K562 (cell line): ENCODE measurements around the gene SFTPB. TPM values are rescaled to one million over a fixed set of nuclear protein-coding genes. Genes with fewer than 3 reads are reported as not detected.

ENCODE experiments used
- BHLHE40 ChIP-seq: IDR thresholded peaks from 2 replicates; pipeline ENCODE4 v1.6.1; 2011; ENCODE audit warnings: low read length, improper control_type of control experiment
- CTBP1 ChIP-seq: fragments of 450-650 bp; IDR thresholded peaks from 2 replicates; pipeline ENCODE4 v1.6.1; 2016; ENCODE audit warnings: borderline replicate concordance
- DEAF1 ChIP-seq: fragments of 450-650 bp; formaldehyde crosslinking; IDR thresholded peaks from 2 replicates; pipeline ENCODE4 v1.4.0; 2020; ENCODE audit warnings: mild to moderate bottlenecking, moderate library complexity
- ESRRB ChIP-seq: fragments of 250-450 bp; sonication (Bioruptor Pico); IDR thresholded peaks from 2 replicates; pipeline ENCODE4 v1.5.0; 2020; ENCODE audit warnings: mild to moderate bottlenecking, moderate library complexity, borderline replicate concordance
- JUND ChIP-seq, 2 experiments: IDR thresholded peaks; 2 replicates in 1 of 2; 3 replicates in 1 of 2; pipeline ENCODE4 v1.6.1; 2011; ENCODE audit warnings: borderline replicate concordance in 2 of 2, low read depth in 2 of 2, low read length in 2 of 2, improper control_type of control experiment in 1 of 2, missing biosample characterization in 1 of 2, missing genetic modification characterization in 1 of 2, missing genetic modification reagents in 1 of 2
- MYNN ChIP-seq, 2 experiments: sonication (generic); formaldehyde crosslinking in 1 of 2; IDR thresholded peaks; 2 replicates each; pipeline versions ENCODE4 v1.5.0 to v1.6.1; 2016 to 2020; ENCODE audit warnings: antibody characterized with exemption in 1 of 2, missing genetic modification reagents in 1 of 2
- NR1H2 ChIP-seq: sonication (generic); formaldehyde crosslinking; IDR thresholded peaks from 2 replicates; pipeline ENCODE4 v1.4.0; 2020; ENCODE audit warnings: mild to moderate bottlenecking, missing genetic modification reagents
- RBM34 ChIP-seq: fragments of 200-400 bp; formaldehyde crosslinking; IDR thresholded peaks from 2 replicates; pipeline ENCODE4 v1.6.1; 2018; ENCODE audit warnings: low read length, borderline replicate concordance; ENCODE audit not compliant: insufficient read depth
- REST ChIP-seq, 2 experiments: fragments of 450-650 bp; formaldehyde crosslinking in 1 of 2; IDR thresholded peaks; 2 replicates each; pipeline versions ENCODE4 v1.4.0 to v1.6.1; 2014 to 2020; ENCODE audit warnings: mild to moderate bottlenecking in 2 of 2, borderline replicate concordance in 1 of 2, low read depth in 1 of 2
- SMARCC2 ChIP-seq: fragments of 450-650 bp; IDR thresholded peaks from 2 replicates; pipeline ENCODE4 v1.6.1; 2017; ENCODE audit warnings: antibody characterized with exemption, moderate library complexity, mild to moderate bottlenecking, low read depth
- SMC3 ChIP-seq: conservative IDR thresholded peaks from 2 replicates; pipeline ENCODE4 v1.6.1; 2011; ENCODE audit warnings: low read depth, low read length, improper control_type of control experiment; ENCODE audit not compliant: insufficient read depth
- ZEB2 ChIP-seq: fragments of 450-650 bp; IDR thresholded peaks from 2 replicates; pipeline ENCODE4 v1.6.1; 2016
- ZNF124 ChIP-seq: sonication (generic); formaldehyde crosslinking; IDR thresholded peaks from 2 replicates; pipeline ENCODE4 v1.8.1; 2022; ENCODE audit warnings: missing genetic modification reagents
- polyA plus RNA-seq, 8 experiments: library from polyadenylated mRNA; depleted of rRNA in 4 of 8; stranded (reverse) in 5 of 8; unstranded in 3 of 8; fragments of >200 nt; fragmentation: Nextera tagmentation in 2 of 8; fragmentation: Illumina TruSeq in 1 of 8; extraction: Ambion mirVana in 2 of 8; extraction: Trizol in 1 of 8; gene quantifications; 2 replicates each; pipeline versions ENCODE4 v1.2.1 to v1.2.3, GENCODE V29; 2011 to 2014; ENCODE audit warnings: inconsistent platforms in 1 of 8, missing spikeins in 1 of 8
- total RNA-seq, 7 experiments: library from RNA; depleted of rRNA in 6 of 7; stranded (reverse); fragments of >200 nt in 6 of 7; fragmentation: Illumina TruSeq in 2 of 7; extraction: Trizol in 2 of 7; gene quantifications; 2 replicates each; pipeline versions ENCODE4 v1.2.1 to v1.2.3, GENCODE V29; 2011 to 2021; ENCODE audit warnings: low replicate concordance in 1 of 7

The SFTPB gene
- total and polyA plus RNA-seq, 9 of the 15 experiments (the other 6 are each of a cell fraction or from before 2014, with no cell fraction given), result 0.03 to 7.0 TPM; not detected in 7

GRCh38 chr2:85678794-85679672 lies 11.0 kb upstream of the SFTPB start (continued):
- TF ChIP-seq NR1H2 (CRISPR knock-in tag), result 0 out of 2 replicates have a peak, but pooled peaks have one; percentile 81
- TF ChIP-seq ZNF124 (CRISPR knock-in tag), result no peak
- TF ChIP-seq BHLHE40, result peak; percentile 45; the same call in 1 of the 2 replicates
- TF ChIP-seq ESRRB (CRISPR knock-in tag), result no peak
- TF ChIP-seq REST (IDR thresholded peaks at IDR 0.05; ENCODE audit: borderline replicate concordance), result peak; percentile 63; the same call in 1 of the 2 replicates
- no peak for TF ChIP-seq REST (CRISPR knock-in tag; IDR thresholded peaks at IDR 0.05; ENCODE audit: low read depth)
- peak; percentile 48; the same call in 1 of the 2 replicates for TF ChIP-seq DEAF1 (CRISPR knock-in tag)
- peak; percentile 33; the same call in 1 of the 2 replicates for TF ChIP-seq JUND (IDR thresholded peaks at IDR 0.05; ENCODE audit: borderline replicate concordance, low read depth, low read length)
- TF ChIP-seq JUND (tag; IDR thresholded peaks at IDR 0.05; ENCODE audit: borderline replicate concordance, low read depth, low read length), result no peak
- TF ChIP-seq SMC3, result peak; percentile 78
- no peak for TF ChIP-seq SMARCC2
- TF ChIP-seq ZEB2, result peak; percentile 49; the same call in 1 of the 2 replicates
- peak; percentile 33; the same call in 1 of the 2 replicates for TF ChIP-seq CTBP1
- no peak for TF ChIP-seq RBM34
- TF ChIP-seq MYNN (IDR thresholded peaks at IDR 0.05), result 0 out of 2 replicates have a peak, but pooled peaks have one; percentile 31
- no peak for TF ChIP-seq MYNN (CRISPR knock-in tag; IDR thresholded peaks at IDR 0.05)
